CD4-positive, alpha-beta T cell treated with Interleukin-15 for 1 hour (primary cell): ENCODE measurements around the gene SCN10A.

Experiments
- DNase-seq: peaks from one replicate; pipeline ENCODE4 v3.0.0-alpha.2; 2020

Gene SCN10A

DNA sequence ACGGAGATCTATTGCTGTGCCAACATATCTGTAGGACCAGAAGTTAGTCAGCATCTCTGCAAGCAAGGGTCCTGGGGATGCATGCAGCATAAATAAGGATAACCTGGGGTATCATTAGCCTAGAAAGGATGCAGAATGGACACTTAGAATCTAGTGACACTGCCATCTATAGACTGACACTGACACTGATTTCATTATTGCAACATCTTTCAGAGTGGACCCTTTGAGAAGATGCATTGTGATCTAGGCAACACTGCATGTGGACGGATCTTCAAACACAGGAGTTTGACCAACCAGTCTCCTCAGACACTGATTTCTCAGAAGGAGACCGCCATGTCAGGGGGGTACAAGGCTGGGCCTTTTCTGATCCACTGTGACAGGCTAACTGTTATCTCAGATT is 52.4 kb downstream of the SCN10A start:
- DNase-seq, result no peak

DNA sequence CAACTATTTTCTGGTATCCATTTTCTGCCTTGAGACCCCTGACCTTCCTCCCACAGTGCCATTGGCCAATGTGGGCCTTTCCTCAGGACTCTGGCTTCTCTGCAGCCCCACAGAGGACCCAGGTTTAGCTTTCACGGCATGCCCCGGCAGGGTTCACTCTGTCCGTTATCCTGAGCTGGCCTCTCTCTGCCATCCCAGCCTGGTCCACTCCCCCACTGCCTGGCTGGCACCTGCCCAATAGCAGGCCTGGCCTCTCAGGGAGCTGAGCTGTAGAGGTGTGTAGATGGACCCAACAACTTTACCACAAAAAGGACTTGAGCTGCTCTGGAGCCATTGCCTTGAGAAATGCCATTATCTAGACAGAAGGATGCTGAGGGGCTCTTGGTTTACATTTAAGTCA is 57.5 kb downstream of the SCN10A start:
- DNase-seq, result no peak

DNA sequence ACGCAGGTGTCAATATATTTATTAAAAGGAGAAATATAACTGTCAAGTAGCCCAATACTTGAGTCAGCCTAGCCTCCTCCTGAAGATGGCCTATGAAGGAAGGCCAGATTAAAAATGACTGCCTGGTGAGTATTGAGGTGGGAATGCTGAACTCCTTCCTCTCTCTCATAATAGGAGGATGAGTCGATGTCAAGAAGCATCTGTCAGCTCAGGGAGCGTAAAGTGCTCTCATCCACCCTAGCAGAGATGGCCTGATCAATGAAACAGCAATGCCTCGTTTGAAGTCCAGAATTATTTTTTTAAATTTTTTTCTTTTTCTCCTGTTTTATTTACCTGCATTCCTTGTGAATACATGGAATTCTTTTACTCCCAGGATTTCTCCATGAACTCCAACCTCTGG is 58.3 kb downstream of the SCN10A start:
- no peak for DNase-seq

DNA sequence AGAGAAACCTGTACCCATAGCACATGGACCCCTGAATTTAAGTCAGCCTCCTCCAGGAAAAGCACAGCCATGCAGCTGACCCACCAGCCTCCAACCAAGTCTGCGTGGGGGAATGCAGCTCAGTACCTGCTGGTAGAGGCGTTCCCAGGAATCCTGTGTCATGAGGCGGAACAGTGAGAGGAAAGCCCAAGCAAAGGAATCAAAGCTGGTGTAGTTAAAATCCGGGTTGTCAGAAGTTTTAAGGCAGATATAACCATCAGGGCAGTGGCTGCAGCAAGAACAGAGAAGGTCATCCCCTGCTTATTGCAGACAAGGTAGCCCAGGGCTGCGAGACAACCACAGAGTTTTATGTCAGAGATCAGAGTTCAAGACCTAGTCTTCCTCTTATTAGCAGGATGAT is 59.1 kb downstream of the SCN10A start:
- no peak for DNase-seq

DNA sequence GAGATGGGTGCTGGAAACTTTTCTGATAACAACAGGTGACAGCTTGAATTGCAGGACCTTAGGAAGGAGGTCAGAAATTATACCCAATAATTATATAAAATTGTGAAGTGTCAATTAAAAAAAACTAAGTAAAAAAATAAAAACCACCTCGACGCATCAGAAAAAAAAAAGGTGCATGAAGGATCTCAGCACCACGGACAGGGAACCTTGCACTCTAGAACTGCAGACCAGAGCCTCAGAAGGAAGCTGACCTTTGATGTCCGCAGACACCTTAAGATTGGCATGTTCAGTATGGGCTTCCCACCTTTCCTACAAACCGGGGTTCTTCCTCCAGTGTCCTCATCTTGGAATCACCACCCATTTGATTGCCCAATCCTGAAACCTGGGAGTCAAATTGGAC is 60.9 kb downstream of the SCN10A start:
- no peak for DNase-seq

DNA sequence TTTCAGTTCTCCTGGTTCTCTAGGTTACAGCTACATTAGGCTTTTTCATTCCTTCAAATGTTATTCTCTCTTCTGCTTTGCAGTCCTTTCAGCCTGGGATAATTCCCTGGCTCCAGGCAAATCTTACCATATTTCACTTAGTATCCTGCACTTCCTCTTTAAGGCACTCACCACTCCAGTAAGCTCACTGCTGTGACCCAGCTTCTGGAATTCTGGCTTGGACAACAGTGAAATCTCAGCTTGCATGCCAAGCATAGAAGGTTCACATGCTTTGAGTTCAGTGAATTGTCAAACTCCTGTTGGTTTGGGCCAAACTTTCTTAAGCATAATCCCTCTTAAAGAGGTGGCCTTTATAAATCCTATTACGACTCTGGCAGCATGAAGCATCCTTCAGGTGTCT is 69.4 kb downstream of the SCN10A start:
- DNase-seq, result no peak

DNA sequence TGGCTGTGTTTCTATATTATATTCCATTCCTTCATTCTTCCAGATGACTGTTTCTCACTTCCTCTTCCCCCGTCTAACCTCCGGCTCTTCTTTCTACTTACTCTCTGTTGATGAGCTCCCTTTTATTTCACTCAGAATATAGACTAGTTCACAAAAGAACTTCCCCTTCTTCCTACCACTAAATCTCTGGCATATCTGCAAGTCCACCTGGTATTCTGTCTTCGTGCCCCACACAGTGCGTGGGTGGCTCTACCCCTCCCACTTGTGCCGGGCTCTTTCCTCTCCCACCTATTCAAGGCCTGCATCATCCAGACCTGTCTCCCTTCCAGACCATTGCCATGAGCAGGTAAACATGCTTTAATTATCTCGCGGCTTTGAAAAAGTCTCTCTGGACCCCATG is 73.0 kb downstream of the SCN10A start:
- DNase-seq, result no peak

DNA sequence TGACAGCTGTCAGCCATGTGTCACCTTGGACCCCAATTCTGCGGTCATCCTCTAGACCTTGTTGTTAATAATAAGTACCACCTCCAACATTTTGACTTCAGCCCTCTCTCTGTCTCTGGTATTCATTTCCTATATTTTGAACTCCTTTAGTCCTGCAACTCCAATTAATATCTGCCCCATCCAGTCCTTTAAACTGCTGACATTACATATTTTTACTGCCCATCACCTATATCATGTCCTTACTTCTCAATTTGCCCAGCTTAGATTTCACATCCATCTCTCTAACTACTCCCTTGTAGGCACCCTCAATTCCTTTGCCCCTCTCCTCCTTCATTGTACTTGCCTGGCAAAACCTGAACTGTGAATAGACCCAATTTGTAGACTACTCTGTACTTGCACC is 73.5 kb downstream of the SCN10A start:
- DNase-seq, result no peak

DNA sequence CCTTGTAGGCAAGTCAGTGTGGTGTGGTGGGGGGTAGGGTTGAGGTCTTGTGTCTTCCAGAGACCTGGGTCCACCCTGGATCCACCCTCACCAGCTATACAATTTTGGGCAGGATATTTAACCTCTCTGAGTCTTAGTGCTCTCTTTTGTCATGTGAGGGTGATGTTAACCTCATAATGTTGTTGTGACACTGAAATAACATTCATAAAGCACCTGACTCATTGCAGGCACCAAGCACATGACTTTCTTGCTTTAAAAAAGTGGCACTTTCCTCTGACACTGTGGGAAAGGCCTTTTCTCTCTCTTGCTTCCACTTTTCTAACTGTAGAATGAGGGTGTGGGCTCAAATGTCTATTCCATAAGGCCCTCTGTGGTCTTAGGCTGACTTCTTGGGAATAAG is 75.5 kb downstream of the SCN10A start:
- no peak for DNase-seq

DNA sequence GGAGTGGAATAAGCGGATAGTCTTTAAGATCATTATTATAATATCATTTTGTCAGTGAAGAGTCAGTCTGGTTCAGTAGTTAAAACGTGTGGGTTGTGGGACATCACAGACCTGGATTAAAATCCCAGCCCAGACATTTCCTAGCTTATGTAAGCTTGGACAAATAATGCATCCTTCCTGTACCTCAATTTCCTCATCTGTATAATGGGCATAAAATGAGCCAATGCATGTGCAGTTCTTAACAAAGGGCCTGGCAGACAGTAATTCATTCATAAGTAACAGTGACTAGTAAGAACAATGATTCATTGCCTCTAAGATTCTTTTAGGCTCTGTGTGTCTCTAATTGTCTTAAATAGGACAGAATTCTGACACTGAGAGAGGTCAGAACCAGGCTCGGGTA is 76.1 kb downstream of the SCN10A start:
- no peak for DNase-seq

DNA sequence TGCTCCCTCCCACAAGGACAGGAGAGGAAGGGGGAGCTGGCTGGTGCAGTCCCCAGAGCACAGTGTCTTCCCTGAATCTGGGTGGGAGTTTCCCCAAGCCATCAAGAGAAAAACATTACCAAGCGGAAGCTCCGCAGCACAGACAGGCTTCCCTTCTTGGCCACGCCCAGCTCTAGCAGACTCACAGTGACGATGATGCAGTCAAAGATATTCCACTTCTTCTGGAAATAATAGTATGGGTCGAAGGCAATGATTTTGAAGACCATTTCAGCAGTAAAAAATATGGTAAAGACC is 76.7 kb downstream of the SCN10A start:
- DNase-seq, result no peak

DNA sequence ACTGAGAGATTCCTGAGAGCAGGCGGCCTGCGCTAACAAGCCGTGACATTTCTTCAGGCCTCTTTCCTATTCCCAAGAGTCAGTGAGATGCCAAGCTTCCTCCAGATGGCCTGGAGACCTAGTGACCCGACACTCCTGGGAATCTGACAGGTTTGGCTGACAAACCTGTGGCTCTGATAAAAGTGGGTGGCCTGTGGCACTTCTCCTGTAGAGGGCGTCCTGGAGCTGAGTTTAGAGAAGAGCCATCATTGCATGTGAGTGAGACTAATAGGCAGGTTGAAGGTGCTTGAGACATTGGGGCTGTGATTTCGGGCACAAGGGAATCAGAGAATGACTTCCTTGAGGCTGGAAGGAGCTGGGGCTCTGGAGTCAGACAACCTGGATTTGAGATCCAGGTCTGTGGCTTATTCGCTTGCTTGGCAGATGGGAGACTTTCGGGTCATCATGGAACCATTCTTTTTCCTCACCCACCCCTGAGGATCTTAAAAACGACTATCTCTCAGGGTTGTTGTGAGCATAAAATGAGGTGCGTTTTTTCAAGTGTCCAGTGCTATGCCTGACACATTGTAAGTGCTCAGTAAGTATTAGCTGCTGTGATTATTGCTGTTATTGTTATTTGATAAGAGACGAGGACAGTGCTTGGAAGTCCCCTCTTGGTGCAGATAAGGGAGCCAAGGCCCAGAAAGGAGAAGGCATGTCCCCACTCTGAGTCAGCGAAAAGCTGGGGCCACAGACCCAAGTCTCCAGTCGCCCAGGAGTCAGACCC is 77.2 kb downstream of the SCN10A start:
- DNase-seq, result no peak

DNA sequence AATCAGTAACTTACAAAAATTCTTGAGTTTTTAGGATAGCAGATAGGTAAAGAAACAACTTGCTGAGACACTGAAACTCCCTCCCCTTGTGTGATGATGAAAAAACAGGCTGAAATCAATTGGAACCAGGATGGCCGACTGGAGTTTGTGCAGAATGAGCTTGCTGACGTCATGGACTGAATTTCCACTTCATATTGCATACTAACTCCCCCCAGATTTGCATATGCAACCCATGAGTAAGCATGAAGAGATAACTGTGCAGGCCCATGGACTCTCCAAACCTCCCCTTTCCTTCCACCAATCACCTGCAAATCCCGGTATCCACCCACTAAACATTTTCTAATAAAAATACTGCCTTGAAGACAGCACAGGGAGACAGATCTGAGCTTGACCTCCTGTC is 84.5 kb downstream of the SCN10A start:
- no peak for DNase-seq

DNA sequence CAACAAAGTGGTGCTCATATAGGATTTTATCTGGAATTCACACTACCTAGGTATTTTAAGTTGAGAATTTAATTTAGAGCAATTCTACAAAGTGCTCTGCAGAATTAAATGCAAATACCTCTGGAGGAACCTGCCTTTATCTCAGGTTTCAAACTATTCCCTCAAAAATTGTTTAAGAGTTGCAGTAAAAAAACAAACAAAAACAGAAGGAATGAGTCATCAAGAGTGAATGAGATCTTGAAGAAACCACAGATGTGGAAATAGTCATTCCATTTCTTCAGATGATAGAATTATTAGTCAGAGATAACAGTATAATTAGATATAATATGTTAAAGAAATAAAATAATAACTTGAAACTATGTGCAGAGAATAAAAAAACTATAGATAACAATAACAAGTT is 85.7 kb downstream of the SCN10A start:
- no peak for DNase-seq

DNA sequence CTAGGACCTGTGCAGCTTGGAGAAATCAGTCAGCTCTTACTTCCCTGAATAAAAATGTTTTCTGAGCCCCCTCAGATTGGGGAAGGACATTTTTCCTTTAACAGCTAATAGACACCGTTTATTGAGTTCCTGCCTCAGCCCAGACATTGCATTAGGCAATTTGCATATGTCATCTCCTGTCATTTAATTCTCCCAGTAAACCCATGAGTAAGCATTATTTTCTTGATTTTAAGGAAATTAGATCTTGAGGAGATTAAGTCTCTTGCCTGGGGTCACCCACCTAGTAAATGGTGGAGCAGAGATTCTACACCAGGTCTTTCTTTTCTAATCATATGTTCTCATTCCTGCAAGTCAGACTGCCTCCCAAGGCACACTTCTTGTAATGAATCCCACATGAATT is 88.0 kb downstream of the SCN10A start:
- DNase-seq, result no peak

DNA sequence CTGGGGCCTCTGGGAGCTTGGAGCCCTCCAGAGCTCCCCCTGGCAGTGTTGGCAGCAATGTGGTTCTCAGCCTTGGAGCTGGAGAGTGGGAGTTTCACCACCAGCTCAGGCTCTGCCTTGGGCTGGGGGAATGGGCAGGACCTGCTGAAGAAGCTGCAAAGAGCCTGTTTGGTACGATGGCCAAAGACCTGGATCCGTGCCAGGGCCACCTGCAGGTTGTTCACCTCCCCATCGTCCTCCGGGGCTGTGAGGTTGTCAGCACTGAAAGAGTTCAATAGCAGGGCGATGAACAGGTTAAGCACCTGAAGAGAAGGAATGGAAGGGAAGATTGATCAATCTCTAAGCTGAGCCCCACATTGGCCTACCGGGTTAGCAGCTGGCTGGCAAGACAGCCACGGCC is 89.3 kb downstream of the SCN10A start:
- no peak for DNase-seq

DNA sequence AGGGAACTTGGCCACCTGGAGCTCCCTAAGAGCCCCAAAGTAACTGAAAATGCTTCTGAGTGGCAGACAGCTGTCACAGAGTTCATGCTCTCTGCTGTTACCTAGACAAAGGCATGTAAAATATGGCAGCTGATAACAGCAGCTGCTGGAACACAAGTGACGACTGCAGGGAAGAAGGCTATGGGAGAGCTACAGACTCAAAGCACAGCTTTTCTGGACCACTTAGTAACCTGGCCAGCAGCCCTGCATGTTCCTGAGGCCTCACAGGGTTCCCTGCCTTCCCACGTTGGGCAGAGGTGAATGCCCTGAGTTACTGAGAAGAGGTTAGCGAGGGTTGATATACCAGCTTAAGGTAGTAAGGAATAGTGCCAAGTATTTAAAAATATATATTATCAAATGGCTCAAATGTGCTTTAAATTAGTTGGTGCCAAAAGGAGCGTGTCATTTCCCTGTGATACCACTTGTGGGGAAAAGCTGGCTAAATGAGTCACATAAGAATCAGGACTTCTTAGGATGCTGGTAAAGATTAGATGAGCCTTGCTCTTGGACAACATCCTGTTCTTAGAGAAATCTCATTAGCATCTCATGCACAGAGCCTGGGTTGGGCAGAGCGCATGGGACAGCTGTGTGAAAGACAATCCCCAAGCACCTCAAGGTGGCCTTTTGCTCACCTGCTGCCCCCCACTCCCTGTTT is 90.1 kb downstream of the SCN10A start:
- no peak for DNase-seq

DNA sequence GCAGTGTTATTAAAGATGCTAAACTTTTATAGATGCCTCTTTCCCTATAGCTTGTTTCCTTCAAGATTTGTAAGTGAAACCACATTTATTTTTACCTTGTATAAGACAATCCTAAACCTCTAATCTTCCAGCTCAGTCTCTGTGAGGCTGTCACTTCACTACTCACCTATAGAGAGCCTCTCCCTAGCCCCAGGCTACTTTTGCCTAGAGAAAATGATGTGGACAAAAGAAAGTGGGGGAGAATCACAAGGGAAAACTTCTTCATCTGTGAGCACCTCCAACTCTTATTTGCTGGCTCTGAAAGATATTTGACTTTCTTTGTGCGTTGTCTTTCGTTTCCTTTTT is 91.7 kb downstream of the SCN10A start:
- DNase-seq, result no peak

DNA sequence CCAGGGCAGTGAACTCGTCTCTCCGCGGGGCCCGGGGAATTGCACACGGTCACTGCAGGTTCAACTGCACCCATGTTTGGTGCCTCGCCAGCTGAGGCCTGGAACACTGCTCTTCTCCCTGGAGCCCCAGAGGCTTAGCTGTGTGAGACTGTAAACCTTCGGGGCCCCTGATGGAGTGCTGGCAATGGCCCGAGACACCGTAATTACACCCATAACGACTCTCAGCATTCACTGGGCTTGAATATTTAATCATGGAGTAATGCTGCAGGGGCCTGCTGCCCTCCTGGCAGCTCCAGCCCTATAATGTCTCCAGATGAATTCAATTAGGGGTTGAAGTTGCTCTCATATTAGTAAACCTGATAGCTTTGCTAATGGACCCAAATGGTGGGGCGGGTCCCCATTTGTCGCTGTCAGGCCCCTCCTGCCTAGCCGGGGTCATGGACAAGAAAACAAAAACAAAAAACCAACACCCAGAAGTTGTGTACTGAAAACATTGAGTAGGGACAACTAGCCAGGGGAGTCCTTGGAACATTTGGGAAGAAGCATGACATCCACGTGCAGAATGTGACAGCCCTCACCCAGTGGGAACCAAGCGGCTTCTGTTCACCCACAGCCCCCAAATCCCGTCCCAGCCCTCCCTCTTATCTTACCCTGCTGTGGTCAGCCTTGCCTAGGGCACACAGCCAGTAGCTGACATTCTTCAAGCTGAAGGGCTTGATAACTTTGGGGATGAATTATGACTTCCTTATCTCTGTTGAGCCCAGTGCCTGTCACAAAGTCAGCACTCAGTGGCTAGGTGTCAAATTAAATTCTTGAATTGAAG is 92.2 kb downstream of the SCN10A start:
- no peak for DNase-seq

DNA sequence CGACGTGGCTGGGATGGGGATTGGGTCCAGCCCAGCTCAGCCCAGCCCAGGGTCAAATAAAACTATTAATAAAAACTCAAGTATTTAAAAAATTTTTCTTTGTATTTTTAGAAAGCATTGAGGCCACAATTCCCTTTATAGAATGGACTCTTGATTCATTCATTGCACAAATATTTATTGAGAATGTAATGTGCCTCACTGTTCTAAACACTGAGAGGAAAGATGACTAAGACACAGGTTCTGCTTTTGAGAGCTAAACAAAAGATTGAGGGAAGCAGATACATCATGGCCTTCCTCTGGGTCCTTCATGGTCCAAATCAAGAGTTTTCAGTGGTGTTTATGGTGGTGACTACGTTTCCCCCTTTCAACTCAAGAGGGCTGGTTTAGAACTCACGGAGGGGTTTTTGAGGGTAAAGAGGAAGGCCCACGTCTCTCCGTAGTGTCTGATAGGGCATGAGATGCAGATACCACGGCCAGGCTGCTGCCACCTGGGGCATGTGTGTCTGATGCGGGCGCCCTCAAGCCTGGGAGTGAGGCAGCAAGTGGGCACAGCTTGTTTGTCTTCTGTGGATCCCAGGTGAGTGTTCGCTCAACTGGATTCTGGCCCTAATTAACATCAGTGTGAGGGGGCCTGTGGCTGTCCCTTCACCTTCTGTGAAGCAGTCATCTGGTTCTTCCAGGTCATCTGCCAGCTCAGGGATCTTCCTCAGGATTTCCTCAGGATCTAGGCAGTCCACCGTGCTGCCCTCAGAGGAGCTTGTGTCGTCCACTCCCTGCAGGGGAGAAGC is 93.0 kb downstream of the SCN10A start:
- DNase-seq, result no peak

DNA sequence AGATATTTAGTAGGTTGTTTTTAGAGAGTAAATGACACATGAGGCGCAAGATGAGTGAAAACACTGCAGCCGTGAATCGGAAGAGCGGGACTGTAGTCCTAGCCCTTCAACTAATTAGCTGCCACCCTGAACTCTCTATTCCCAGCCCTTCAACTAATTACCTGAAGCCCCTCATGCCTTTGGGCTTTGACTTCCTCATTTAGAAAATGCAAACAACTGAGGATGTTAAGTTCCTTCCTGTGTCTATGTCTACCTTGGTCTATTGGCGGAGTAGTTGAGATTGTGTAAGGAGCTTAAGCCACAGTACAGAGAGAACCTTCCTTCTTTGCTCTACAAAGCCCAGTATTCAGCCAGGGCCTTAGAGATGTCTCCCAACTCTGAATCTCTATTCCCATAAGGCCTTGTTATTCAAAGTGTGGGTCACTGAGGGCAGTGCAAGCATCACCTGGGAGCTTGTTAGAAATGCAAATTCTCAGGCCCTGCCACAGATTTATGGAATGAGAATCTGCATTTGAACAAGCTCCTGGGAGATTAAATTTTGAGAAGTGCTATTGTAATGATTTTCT is 94.7 kb downstream of the SCN10A start:
- no peak for DNase-seq

DNA sequence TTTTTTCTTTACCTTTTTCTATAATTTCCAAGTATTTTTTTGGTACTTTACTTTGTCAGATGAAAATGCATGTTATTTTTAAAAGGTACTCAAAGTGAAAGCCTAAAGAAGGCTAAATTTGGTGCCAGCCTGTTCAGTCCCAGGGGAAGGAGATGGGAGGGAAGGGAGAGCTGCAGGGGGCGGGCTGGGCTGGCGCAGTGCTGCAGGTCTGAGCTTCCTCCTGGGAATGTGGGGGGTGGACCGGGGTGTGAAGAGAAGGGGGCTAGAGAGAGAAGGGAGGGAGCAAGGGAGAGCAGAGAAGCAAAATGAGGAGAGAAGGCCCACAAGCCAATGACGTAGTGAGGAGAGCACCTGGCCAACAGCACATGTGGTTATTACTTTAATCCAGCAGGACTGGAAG is 95.6 kb downstream of the SCN10A start:
- no peak for DNase-seq
